ENCODE results near the gene APLF.

Gene APLF

DNA sequence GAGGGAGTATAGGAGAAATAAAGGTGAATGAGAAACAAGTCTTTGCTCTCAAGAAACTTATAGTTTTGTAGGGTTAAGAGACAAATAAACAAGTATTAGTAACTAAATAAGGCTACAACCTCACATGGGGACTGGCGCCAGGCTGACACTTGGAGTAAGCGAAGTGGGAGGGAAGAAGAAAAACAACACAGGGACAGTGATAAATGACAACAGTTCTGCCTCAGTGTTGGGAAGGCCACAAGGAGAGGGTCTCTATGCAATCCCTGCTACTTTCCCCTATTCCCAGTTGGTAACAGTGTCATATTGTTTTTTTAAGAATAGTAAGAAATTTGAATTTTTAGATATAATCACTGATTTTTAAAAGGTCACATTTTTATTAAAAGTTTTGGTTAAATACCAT, 4.0 kb downstream of the APLF start:
- POLR2A ChIA-PET: no interaction called here
- CTCF ChIA-PET: interaction anchor here (1.0 kb wide), 1 partner anchor 9 kb away, joined by 3 read pairs; no protein-coding TSS in a partner anchor
- TF ChIP-seq, protein P1, sequence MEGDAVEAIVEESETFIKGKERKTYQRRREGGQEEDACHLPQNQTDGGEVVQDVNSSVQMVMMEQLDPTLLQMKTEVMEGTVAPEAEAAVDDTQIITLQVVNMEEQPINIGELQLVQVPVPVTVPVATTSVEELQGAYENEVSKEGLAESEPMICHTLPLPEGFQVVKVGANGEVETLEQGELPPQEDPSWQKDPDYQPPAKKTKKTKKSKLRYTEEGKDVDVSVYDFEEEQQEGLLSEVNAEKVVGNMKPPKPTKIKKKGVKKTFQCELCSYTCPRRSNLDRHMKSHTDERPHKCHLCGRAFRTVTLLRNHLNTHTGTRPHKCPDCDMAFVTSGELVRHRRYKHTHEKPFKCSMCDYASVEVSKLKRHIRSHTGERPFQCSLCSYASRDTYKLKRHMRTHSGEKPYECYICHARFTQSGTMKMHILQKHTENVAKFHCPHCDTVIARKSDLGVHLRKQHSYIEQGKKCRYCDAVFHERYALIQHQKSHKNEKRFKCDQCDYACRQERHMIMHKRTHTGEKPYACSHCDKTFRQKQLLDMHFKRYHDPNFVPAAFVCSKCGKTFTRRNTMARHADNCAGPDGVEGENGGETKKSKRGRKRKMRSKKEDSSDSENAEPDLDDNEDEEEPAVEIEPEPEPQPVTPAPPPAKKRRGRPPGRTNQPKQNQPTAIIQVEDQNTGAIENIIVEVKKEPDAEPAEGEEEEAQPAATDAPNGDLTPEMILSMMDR (IDR thresholded peaks at IDR 0.05; ENCODE audit: control extremely low read depth, extremely low read depth, low read depth, missing control alignments): no peak
- no peak for DNase-seq (ENCODE audit: extremely low spot score)

DNA sequence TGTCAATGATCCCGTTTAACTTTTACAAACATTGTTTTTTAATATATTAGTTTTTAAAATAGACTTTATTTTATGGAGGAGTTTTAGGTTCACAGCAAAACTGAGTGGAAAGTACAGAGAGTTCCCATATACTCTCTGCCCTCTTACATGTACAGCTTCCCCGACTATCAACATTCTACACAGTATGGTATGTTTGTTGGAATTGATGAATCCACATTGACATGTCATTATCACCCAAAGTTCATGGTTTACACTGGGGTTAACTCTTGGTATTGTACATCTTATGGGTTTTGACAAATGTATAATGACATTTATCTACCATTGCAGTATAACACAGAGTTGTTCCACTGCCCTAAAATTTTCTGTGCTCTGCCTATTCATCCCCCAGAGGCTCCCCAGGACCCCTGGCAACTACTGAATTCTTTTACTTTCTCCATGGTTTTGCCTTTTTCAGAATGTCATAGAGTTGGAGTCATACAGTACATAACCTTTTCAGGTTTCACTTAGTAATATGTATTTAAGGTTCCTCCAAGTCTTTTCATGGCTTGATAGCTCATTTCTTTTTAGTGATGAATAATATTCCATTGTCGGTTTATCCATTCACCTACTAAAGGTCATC, 5.5 kb downstream of the APLF start:
- DNase-seq (ENCODE audit: extremely low spot score): no peak
- TF ChIP-seq, protein P1 (IDR thresholded peaks at IDR 0.05; ENCODE audit: control extremely low read depth, extremely low read depth, low read depth, missing control alignments): no peak
- CTCF ChIA-PET: interaction anchor here (1.0 to 1.7 kb wide), 2 partner anchors 9 to 16 kb away, joined by 3 to 5 read pairs; no protein-coding TSS in a partner anchor
- POLR2A ChIA-PET: no interaction called here

DNA sequence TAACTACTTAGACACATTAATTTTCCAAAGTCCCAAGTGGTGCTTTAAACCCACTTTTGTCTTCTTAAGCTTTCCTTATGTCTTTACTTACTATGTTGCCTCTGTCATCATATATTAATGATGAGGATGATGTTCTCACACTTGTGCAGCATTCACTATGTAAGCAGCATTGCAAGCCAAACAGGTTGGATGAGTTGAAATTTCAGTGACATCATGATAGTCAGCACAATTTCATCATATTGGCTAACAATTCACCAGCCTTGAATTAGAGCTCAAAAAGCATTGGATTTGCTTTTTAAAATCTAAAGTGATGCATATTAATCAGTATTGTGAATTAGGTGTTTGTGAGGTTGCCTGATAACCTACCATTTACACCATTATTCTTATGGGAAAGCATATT, 7.7 kb downstream of the APLF start:
- ChIA-PET POLR2A (no interaction called here), CTCF (interaction anchor here (1.4 to 2.8 kb wide), 3 partner anchors 12 to 468 kb away, joined by 3 to 11 read pairs (median 4); no protein-coding TSS in a partner anchor)
- no peak for DNase-seq (ENCODE audit: extremely low spot score)
- TF ChIP-seq, protein P1 (IDR thresholded peaks at IDR 0.05; ENCODE audit: control extremely low read depth, extremely low read depth, low read depth, missing control alignments): no peak

DNA sequence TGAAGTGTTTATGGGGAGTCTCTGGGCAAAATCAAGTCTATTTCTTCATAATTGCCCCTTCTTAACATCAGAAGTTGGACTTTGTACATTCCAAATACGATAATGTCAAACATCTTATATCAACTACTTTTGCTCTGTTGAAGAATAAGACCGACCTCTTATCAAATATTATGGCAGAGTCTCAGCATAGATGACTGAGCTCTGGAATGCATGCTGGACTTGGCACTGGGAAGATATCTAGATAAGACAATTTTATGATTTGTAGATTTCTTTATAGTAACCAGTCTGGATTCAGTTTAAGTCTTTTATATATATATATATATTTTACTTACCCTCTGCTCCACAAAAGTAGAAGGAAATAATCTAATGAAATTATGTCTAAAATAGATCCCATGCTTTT, 8.2 kb downstream of the APLF start:
- CTCF ChIA-PET: interaction anchor here (1.4 to 2.8 kb wide), 3 partner anchors 12 to 468 kb away, joined by 3 to 11 read pairs (median 4); no protein-coding TSS in a partner anchor
- POLR2A ChIA-PET: no interaction called here
- no peak for DNase-seq (ENCODE audit: extremely low spot score)
- TF ChIP-seq, protein P1 (IDR thresholded peaks at IDR 0.05; ENCODE audit: control extremely low read depth, extremely low read depth, low read depth, missing control alignments): no peak

DNA sequence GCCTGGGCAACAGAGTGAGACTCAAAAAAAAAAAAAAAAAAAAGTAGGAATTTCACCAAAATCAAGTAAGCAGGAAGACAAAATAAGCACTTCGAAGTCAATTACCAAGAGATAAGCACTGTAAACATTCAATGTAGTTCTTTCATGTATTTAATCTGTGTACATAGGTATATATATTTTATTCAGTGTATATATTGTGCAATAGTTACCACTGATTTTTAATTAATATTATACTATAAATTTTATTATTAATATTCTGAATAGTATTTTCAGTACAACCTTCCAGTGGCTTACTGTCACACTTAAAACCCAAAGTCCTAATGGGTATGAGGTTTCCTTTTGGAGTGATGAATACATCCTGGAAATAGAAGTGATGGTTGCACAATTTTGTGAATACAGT, 9.1 kb downstream of the APLF start:
- no peak for DNase-seq (ENCODE audit: extremely low spot score)
- ChIA-PET CTCF (interaction anchor here (2.8 kb wide), 1 partner anchor 13 kb away, joined by 11 read pairs; no protein-coding TSS in a partner anchor), POLR2A (no interaction called here)
- TF ChIP-seq, protein P1 (IDR thresholded peaks at IDR 0.05; ENCODE audit: control extremely low read depth, extremely low read depth, low read depth, missing control alignments): no peak

DNA sequence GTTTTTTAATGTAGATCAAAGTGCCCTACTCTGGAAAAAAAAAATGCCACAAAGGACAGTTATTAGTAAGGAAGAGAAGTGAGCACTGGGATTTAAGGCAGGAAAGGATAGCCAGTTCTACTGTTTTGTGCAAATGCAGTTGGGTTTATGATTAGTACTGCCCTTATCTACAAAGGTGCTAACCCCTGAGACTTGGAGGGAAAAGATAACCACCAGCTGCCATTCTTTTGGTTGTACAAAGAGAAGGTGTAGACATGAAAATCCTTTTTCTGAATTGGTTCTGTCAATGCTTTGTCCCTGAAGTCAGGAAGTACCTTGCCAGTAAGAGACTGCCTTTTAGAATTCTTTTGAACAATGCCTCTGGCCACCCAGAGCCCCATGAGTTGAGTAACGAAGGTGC, 11.3 kb downstream of the APLF start:
- ChIA-PET POLR2A (no interaction called here), CTCF (interaction anchor here (1.3 to 2.9 kb wide), 4 partner anchors 9 to 447 kb away, joined by 3 to 11 read pairs (median 3); no protein-coding TSS in a partner anchor)
- no peak for DNase-seq (ENCODE audit: extremely low spot score)
- TF ChIP-seq, protein P1 (IDR thresholded peaks at IDR 0.05; ENCODE audit: control extremely low read depth, extremely low read depth, low read depth, missing control alignments): no peak
